HG03196 (cell line): ENCODE measurements around the gene CHST11.
A peak's percentile ranks its signal among the peaks of the same experiment; 100 is the strongest.

Source experiments
- ATAC-seq: cut with Tn5 transposase; IDR thresholded peaks from one replicate; pipeline ENCODE4 v1.9.1; 2021; ENCODE audit not compliant: unreplicated experiment

The CHST11 gene

DNA sequence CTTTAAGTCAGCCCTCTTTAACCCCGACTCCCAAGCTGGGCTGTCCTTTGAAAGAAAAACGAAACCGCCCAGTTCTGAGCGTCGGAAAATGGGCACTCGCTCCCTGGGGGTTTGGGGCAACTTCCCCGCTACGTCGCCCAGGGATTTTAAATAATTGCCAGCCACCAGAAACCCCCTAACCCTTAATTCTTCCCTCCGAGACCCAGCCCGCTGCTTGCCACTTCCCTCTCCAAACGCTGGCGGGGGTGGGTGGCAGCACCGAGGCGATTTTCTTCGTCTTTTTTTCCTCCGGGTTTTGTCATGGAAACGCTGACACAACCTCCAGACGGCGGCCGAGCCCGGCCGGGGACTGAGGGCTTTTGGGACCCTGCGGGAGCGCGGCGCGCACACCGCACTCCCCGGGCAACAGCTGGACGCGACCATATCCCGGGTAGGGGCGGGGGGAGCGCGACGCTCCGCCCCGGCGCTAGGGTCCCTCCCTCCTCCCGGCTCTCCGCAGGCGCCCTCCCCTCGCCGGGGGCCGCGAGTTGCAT lies at the start of gene CHST11:
CHST11 (plus strand) TSS at position 532 of the 533 bp plus-strand sequence.
- ATAC-seq: peak; percentile 50

DNA sequence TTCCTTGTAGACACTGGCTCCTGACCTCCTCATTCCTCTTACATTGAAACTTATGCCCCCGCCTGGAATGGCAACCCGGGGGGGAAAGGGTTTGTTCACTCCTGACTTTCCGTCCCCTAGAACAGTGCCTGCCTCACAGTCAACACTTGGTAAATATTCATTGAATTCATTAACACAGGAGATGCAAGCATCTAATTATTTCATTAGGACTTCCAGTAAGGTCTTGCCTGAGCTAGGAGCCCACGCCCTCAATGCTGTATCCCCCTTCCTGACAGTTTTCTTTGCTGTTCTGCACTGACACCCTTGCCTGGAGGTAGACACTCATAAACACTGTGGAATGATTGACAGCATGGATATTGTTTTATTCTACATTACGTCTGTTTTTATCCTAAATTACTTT lies 49.3 kb upstream of the CHST11 start:
- ATAC-seq: no peak

DNA sequence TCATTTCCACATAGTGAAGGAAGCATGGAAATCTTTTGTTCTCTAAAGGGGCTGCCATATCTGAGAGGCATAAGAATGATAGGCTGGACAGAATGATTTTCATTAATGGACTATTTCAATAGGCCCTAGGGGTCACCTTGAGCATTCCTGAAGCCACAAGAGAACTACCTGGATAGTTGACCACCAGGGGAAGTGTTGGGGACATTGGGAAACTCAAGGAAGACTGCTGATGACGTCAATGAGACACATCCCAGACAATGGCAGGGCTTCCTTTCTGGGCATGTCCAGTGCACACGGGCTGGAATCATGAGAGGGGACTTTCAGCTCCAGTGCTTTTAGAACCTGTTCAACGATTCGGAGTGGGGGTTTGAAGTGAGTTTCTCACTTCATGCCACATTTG lies 48.8 kb upstream of the CHST11 start:
- no peak for ATAC-seq

- ATAC-seq: no peak
These were observed 46.4 kb upstream of the CHST11 start for GRCh38 chr12:104410326-104410725.

GRCh38 chr12:104410786-104411185 lies 46.0 kb upstream of the CHST11 start:
- no peak for ATAC-seq

DNA sequence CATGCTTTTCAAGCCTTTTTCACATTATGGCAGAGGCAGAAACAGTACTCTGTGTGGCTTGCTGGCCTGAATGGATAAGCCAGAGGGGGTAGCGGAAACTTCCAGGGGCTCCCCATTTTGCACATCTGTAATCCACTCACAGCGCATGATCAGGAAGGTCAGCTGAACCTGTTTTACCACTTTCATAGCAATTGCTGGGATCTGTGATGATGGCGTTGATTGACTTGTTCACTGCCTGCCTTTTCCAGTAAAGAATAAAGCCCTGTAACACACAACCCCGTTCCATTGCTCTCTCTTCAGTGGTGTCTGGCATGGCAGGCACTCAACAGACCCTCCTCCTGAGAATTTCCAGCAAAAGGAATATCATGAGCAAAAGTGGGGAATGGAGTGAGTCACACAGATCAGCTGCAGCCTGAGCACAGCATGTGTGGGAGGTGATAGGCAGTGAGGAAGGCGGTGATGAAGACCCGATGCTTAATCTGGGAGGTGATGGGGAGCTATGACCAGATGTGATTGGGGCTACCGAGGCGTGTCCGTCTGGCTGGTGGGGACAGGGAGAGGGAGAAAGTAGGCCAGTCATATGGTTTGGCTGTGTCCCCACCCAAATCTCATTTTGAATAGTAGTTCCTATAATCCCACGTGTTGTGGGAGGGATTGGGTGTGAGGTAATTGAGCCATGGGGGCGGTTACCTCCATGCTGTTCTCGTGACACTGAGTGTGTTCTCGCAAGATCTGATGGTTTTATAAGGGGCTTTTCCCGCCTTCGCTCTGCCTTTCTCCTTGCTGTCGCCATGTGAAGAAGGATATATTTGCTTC lies 44.7 kb upstream of the CHST11 start:
- ATAC-seq: no peak

- ATAC-seq: no peak
These were observed 44.1 kb upstream of the CHST11 start for GRCh38 chr12:104412681-104413080.

GRCh38 chr12:104413330-104413729 lies 43.4 kb upstream of the CHST11 start:
- ATAC-seq: no peak

- ATAC-seq: no peak
These were observed 42.0 kb upstream of the CHST11 start for GRCh38 chr12:104414581-104415341.

DNA sequence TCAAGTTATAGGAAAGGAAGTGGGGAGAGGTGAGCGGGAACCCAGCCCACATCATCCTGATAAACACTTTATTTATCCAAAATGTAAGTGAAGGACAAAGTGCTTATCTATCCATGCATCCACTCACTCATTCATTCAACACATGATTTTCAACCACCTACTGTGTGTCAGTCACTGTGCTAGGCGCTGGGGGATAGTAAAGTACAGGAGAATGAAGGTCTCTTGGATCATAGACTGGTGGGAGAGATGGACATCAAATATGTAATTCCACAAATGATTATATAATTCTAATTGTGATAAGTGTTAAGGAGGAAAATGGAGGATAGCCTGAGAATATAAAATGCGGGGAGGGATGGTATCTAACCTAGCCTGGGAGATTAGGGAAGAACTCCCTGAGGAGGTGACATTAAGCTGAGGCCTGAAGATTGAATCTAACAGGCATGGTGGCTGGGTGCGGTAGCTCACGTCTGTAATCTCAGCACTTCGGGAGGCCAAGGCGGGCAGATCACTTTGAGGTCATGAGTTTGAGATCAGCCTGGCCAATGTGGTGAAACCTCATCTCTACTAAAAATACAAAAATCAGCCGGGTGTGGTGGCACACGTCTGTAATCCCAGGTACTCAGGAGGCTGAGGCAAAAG lies 41.3 kb upstream of the CHST11 start:
- ATAC-seq: no peak

GRCh38 chr12:104416136-104416535 lies 40.6 kb upstream of the CHST11 start:
- no peak for ATAC-seq

GRCh38 chr12:104416585-104416984 lies 40.2 kb upstream of the CHST11 start:
- ATAC-seq: no peak

DNA sequence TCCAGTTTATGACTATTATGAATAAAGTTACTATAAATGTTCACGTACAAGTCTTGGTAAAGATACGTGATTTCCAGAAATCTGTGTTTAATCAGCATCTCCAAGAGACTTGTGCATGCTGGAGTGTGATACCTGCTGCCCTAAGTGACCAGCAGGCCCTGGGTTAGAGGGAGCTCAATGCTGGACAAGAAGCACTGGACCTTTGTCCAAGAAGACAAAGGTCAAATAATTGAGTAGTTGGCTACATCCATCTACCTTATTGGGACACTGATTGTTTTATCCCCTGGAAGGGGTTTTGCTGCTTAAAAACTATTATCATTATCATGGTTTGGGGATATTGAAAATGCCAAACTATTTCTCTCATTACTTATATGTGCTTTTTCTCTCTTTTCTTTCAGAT lies 37.0 kb upstream of the CHST11 start:
- no peak for ATAC-seq

DNA sequence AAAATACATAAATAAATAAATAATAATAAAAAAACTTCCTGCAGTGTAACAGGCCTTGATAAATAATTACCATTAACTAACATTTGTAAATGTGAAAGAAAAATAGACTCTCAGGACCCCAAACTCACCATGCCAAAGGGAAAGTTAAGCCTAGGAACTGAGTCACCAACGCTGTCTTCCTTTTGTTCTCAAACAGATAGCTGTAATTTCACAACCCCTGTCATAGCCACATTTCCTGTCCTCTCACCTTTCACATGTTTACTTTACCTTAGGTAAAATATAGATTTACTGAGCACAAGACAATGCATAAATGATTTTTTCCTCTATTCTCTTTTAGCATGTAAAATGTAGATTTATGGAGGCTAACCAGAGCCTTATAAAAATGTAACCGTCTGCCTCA lies 35.9 kb upstream of the CHST11 start:
- ATAC-seq: no peak

GRCh38 chr12:104421343-104421742 lies 35.4 kb upstream of the CHST11 start:
- ATAC-seq: no peak

- ATAC-seq: no peak
These were observed 34.3 kb upstream of the CHST11 start for GRCh38 chr12:104422441-104422840.

DNA sequence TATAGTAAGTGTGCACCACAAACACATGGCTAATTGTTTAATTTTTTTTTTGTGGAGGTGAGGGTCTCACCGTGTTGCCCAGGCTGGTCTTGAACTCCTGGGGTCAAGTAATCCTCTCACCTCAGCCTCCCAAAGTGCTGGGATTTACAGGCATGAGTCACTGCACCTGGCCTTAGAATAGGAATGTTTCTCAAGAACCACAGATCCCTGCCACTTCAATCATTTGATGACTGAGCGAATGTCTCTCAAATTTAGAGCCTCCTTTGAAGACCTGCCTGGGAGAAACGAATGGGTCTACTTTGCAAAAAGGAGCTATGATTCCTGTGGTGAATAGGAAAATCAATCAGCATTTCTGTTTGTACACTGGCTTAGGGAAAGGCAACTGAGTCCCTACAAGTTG lies 33.5 kb upstream of the CHST11 start:
- no peak for ATAC-seq

DNA sequence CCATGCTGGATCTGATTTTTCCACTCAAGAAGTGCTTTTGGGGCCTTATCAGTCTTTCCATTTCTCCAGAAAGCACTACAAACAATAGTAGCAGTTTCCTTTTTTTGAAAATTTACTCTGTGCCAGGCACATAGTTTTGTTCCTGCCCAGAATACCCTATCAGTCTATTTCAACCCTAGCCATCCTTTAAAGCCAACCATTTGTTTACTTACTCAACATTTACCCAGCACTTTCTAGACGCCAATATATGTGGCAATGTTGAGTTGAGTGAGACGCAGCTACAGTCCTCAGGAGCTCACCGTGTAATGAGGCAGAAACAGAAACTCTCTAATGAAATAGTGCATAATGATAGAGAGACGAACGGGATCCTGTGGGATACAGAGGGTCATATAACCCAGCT lies 32.9 kb upstream of the CHST11 start:
- no peak for ATAC-seq

DNA sequence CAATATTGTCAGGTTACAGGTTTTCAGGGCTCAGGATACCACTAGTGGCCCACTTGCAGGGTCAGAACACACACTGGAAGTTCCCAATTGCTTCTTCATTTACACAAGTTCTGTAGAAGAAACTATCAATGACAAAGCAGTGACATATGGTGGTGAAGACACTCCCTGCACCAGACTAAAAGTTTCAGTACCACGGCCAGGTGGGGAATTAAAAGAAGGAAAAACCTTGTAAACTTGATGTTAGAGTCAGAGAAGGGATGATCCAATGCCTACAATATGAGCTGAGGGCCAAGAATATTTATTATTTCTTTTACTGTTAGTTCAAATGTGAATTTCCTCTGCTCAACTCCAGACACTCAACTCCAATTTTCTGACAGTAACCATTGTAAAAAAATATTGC lies 31.8 kb upstream of the CHST11 start:
- no peak for ATAC-seq

DNA sequence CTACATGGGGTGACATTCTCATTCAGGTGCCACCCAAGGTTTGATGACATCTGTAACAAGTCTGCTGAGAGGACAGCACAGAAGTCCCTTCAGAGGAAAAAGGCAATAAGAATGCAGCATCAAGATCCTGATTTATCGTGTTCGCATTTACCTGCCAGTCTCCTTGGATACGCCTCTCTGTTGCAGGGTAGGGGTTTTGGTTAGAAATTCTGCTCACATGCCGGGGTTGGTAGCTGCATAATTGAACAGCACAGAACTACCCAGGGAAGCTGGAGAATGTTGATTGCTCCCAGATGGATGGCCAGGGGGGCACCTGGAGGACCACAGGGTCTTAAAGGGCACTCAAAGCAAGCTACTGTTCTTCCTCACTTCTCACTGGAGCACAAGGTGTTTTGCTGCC lies 31.1 kb upstream of the CHST11 start:
- ATAC-seq: no peak

- no peak for ATAC-seq
These were observed 29.7 kb upstream of the CHST11 start for GRCh38 chr12:104426926-104427546.
